OCI-LY1 (cell line): Measurements from ENCODE around the gene M1AP.

ENCODE experiments used
- EZH2 ChIP-seq: fragments of 200-600 bp; sonication (generic), shearing (Covaris generic); IDR thresholded peaks from 2 replicates; pipeline ENCODE4 v1.8.0; 2017; ENCODE audit warnings: borderline replicate concordance, mixed run types, mild to moderate bottlenecking, antibody characterized with exemption, low read length, moderate library complexity, mixed read lengths
- TF ChIP-seq, protein P1 (sequence below): fragments of 200-600 bp; sonication (generic), shearing (Covaris generic); IDR thresholded peaks from 2 replicates; pipeline ENCODE4 v1.5.1; 2017; ENCODE audit warnings: mild to moderate bottlenecking, antibody characterized with exemption, low read length, moderate library complexity, mixed read lengths

DNA sequence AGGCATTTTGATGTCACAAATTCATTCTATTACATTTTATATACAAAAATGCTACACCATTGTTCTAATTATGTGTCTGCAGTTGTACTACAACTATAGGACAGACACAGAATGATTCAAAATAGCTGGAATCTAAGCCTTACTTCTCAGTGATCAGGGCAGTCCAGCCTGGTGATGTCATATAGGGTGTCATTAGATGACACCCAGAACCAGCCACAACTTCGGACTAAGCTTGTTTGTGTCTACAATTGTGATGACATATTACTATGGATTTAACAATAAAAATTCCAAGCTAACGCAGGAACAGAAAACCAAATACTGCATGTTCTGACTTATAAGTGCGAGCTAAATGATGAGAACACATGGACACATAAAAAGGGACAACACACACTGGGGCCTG is 31.0 kb downstream of the M1AP start:
- TF ChIP-seq, protein P1, sequence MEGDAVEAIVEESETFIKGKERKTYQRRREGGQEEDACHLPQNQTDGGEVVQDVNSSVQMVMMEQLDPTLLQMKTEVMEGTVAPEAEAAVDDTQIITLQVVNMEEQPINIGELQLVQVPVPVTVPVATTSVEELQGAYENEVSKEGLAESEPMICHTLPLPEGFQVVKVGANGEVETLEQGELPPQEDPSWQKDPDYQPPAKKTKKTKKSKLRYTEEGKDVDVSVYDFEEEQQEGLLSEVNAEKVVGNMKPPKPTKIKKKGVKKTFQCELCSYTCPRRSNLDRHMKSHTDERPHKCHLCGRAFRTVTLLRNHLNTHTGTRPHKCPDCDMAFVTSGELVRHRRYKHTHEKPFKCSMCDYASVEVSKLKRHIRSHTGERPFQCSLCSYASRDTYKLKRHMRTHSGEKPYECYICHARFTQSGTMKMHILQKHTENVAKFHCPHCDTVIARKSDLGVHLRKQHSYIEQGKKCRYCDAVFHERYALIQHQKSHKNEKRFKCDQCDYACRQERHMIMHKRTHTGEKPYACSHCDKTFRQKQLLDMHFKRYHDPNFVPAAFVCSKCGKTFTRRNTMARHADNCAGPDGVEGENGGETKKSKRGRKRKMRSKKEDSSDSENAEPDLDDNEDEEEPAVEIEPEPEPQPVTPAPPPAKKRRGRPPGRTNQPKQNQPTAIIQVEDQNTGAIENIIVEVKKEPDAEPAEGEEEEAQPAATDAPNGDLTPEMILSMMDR, result no peak
- TF ChIP-seq EZH2, result no peak
